ENCODE measurements around the gene RASSF4.

The RASSF4 gene

GRCh38 chr10:44946205-44946604, 13.4 kb upstream of the RASSF4 start:
- DNase-seq = no peak

GRCh38 chr10:44947371-44948152, 12.0 kb upstream of the RASSF4 start:
- DNase-seq = no peak

- no peak for DNase-seq
Measured at GRCh38 chr10:44948642-44949041, 11.0 kb upstream of the RASSF4 start.

GRCh38 chr10:44949127-44949802, 10.3 kb upstream of the RASSF4 start:
- no peak for DNase-seq

- DNase-seq = no peak
Measured at GRCh38 chr10:44949915-44950314, 9.7 kb upstream of the RASSF4 start.

GRCh38 chr10:44950326-44951225, 9.0 kb upstream of the RASSF4 start:
- no peak for DNase-seq

GRCh38 chr10:44951576-44952226, 7.9 kb upstream of the RASSF4 start:
- DNase-seq = no peak

GRCh38 chr10:44952779-44953231, 6.8 kb upstream of the RASSF4 start:
- DNase-seq = no peak

- no peak for DNase-seq
Measured at GRCh38 chr10:44954042-44954441, 5.6 kb upstream of the RASSF4 start.

GRCh38 chr10:44954962-44955361, 4.6 kb upstream of the RASSF4 start:
- DNase-seq = no peak

GRCh38 chr10:44955413-44956070, 4.1 kb upstream of the RASSF4 start:
- no peak for DNase-seq

GRCh38 chr10:44956226-44956625, 3.4 kb upstream of the RASSF4 start:
- DNase-seq = no peak

- no peak for DNase-seq
Measured at GRCh38 chr10:44956717-44957706, 2.6 kb upstream of the RASSF4 start.

- no peak for DNase-seq
Measured at GRCh38 chr10:44958196-44958897, 1.3 kb upstream of the RASSF4 start.

GRCh38 chr10:44958898-44959246, 730 bp upstream of the RASSF4 start:
- DNase-seq = no peak

GRCh38 chr10:44960088-44960460, 472 bp downstream of the RASSF4 start:
- DNase-seq = no peak

- no peak for DNase-seq
Measured at GRCh38 chr10:44960482-44961229, 1.1 kb downstream of the RASSF4 start.

- DNase-seq = no peak
Measured at GRCh38 chr10:44961230-44961571, 1.6 kb downstream of the RASSF4 start.

Data from right kidney (tissue), 1 donor.